Thyroid gland (tissue), 4 donors: ENCODE data around the gene NRXN2.

Experiments
- POLR2A ChIP-seq, 2 donors: fragments of 450-650 bp; IDR thresholded peaks; one replicate each; pipeline ENCODE4 v1.6.1; 2017; ENCODE audit warnings: antibody characterized with exemption in 2 of 2, mild to moderate bottlenecking in 2 of 2, moderate library complexity in 1 of 2
- TF ChIP-seq, protein P1 (sequence below), 6 experiments: fragments of 200-600 bp in 3 of 6; fragments of 450-650 bp in 3 of 6; sonication (generic) in 3 of 6; IDR thresholded peaks; one replicate each; pipeline ENCODE4 v1.5.1; 2016 to 2019; ENCODE audit warnings: antibody characterized with exemption in 6 of 6, mild to moderate bottlenecking in 2 of 6, inconsistent platforms in 1 of 6, moderate library complexity in 1 of 6

DNA sequence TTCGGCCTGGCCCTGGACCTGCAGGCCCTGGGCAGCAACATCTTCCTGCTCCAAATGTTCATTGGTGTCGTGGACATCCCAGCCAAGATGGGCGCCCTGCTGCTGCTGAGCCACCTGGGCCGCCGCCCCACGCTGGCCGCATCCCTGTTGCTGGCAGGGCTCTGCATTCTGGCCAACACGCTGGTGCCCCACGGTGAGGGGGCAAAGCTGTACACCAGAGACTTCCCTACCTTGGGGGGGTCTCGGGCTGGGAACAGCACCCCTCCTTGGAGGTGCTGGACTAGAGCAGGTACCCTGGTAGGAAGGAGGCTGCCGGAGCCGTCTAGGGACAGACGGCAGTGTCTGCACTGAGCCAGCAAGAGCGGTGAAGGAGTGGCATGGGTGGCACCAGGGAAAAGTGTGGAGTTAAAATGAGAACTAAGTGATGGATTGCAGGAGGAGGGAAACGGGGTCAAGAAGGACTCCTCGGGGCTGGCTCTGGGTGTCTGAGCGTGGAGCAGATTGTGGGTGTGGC is 123.2 kb downstream of the NRXN2 start:
- TF ChIP-seq, protein P1, sequence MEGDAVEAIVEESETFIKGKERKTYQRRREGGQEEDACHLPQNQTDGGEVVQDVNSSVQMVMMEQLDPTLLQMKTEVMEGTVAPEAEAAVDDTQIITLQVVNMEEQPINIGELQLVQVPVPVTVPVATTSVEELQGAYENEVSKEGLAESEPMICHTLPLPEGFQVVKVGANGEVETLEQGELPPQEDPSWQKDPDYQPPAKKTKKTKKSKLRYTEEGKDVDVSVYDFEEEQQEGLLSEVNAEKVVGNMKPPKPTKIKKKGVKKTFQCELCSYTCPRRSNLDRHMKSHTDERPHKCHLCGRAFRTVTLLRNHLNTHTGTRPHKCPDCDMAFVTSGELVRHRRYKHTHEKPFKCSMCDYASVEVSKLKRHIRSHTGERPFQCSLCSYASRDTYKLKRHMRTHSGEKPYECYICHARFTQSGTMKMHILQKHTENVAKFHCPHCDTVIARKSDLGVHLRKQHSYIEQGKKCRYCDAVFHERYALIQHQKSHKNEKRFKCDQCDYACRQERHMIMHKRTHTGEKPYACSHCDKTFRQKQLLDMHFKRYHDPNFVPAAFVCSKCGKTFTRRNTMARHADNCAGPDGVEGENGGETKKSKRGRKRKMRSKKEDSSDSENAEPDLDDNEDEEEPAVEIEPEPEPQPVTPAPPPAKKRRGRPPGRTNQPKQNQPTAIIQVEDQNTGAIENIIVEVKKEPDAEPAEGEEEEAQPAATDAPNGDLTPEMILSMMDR (IDR thresholded peaks at IDR 0.05): no peak
- TF ChIP-seq POLR2A (IDR thresholded peaks at IDR 0.05): no peak
